ENCODE measurements around the gene ALDH1A1.

ALDH1A1 gene

GRCh38 chr9:72925126-72925789 is 27.6 kb downstream of the ALDH1A1 start:
- H3K9ac ChIP-seq (ENCODE audit: low read length): no peak overlapping the region
- no peak overlapping the region for H3K4me3 ChIP-seq (ENCODE audit: low read length)
- H3K36me3 ChIP-seq (ENCODE audit: control insufficient read depth, low read depth, low read length): no peaks in the 10 kb centered on the region
- H3K9me3 ChIP-seq (ENCODE audit: control insufficient read depth, low read depth, low read length): no peaks in the 10 kb centered on the region
- no peak overlapping the region for H3K27ac ChIP-seq (ENCODE audit: low read length)
- H3K4me1 ChIP-seq (ENCODE audit: control insufficient read depth, low read depth, low read length): no peaks in the 10 kb centered on the region
- no peaks in the 10 kb centered on the region for H3K27me3 ChIP-seq (ENCODE audit: control insufficient read depth, insufficient read depth, low read length)

- Histone ChIP-seq H3K4me1 (ENCODE audit: control insufficient read depth, low read depth, low read length) (no peaks in the 10 kb centered on the region), H3K27ac (ENCODE audit: low read length) (no peak overlapping the region), H3K9me3 (ENCODE audit: control insufficient read depth, low read depth, low read length) (no peaks in the 10 kb centered on the region), H3K36me3 (ENCODE audit: control insufficient read depth, low read depth, low read length) (no peaks in the 10 kb centered on the region), H3K9ac (ENCODE audit: low read length) (no peak overlapping the region), H3K27me3 (ENCODE audit: control insufficient read depth, insufficient read depth, low read length) (no peaks in the 10 kb centered on the region), H3K4me3 (ENCODE audit: low read length) (no peak overlapping the region)
These were observed 28.6 kb downstream of the ALDH1A1 start for GRCh38 chr9:72924154-72924790.

DNA sequence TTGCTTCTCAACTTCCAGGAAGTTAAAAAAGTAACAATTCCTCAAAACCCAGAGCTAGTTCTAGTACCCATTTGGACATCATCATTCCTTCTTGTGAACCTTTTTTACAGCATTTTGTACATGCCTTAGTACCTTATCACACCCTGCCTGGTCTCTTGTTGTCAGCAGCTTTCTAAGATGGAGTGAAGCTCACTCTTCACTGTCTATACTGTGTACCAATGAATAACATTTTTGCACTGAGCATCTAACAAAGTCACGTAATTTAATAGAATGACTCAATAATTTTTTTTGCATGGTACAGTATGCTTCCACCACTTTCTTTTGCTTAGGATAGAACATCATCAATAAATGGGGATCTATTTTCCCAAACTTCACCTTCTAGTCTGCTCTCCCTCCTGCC is 29.8 kb downstream of the ALDH1A1 start:
- H3K36me3 ChIP-seq (ENCODE audit: control insufficient read depth, low read depth, low read length): no peaks in the 10 kb centered on the region
- no peaks in the 10 kb centered on the region for H3K27me3 ChIP-seq (ENCODE audit: control insufficient read depth, insufficient read depth, low read length)
- no peaks in the 10 kb centered on the region for H3K9me3 ChIP-seq (ENCODE audit: control insufficient read depth, low read depth, low read length)
- H3K4me1 ChIP-seq (ENCODE audit: control insufficient read depth, low read depth, low read length): peaks cover 8% of the 10 kb centered on the region
- no peak overlapping the region for H3K27ac ChIP-seq (ENCODE audit: low read length)
- no peak overlapping the region for H3K4me3 ChIP-seq (ENCODE audit: low read length)
- no peak overlapping the region for H3K9ac ChIP-seq (ENCODE audit: low read length)

- Histone ChIP-seq H3K36me3 (ENCODE audit: control insufficient read depth, low read depth, low read length) (no peaks in the 10 kb centered on the region), H3K27ac (ENCODE audit: low read length) (no peak overlapping the region), H3K4me1 (ENCODE audit: control insufficient read depth, low read depth, low read length) (peaks cover 8% of the 10 kb centered on the region), H3K4me3 (ENCODE audit: low read length) (no peak overlapping the region), H3K27me3 (ENCODE audit: control insufficient read depth, insufficient read depth, low read length) (no peaks in the 10 kb centered on the region), H3K9me3 (ENCODE audit: control insufficient read depth, low read depth, low read length) (no peaks in the 10 kb centered on the region), H3K9ac (ENCODE audit: low read length) (no peak overlapping the region)
These were observed 30.8 kb downstream of the ALDH1A1 start for GRCh38 chr9:72921888-72922654.

DNA sequence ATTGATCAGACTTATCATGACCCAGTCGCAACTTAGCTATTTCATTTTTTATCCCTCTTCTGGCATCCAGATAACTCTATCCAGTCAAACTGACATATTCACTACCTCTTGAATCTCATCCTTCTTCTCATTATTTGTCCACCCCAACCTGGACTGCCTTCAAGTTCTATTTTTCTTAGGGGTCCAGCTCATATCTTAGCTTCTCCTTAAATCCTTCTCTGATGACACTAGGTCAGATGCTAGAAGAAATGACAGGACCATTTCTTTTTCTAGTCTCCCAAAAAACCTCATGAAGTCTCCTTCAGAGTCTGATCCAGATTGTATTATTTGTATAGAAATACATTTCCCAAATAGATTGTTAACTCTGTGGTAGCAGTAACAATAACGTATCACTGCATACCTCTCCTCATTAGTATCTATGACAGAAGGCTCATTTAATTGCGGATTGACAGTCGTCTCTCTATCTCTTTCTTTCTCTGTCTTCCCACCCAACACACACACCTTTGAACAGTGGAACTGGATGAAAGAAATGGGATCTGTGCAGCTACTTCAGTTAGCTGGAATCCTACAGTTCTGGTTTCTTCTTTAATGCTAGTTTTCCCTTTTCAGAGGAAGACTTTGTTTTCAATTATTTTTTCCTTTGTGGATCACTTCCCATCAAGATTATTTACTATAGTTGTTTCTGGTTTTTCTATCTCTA is 33.5 kb downstream of the ALDH1A1 start:
- Histone ChIP-seq H3K4me1 (ENCODE audit: control insufficient read depth, low read depth, low read length) (peaks cover 8% of the 10 kb centered on the region), H3K27ac (ENCODE audit: low read length) (no peak overlapping the region), H3K36me3 (ENCODE audit: control insufficient read depth, low read depth, low read length) (no peaks in the 10 kb centered on the region), H3K4me3 (ENCODE audit: low read length) (no peak overlapping the region), H3K9ac (ENCODE audit: low read length) (no peak overlapping the region), H3K9me3 (ENCODE audit: control insufficient read depth, low read depth, low read length) (no peaks in the 10 kb centered on the region), H3K27me3 (ENCODE audit: control insufficient read depth, insufficient read depth, low read length) (no peaks in the 10 kb centered on the region)

GRCh38 chr9:72917892-72918509 is 34.9 kb downstream of the ALDH1A1 start:
- Histone ChIP-seq H3K4me3 (ENCODE audit: low read length) (no peak overlapping the region), H3K27me3 (ENCODE audit: control insufficient read depth, insufficient read depth, low read length) (no peaks in the 10 kb centered on the region), H3K27ac (ENCODE audit: low read length) (no peak overlapping the region), H3K9me3 (ENCODE audit: control insufficient read depth, low read depth, low read length) (no peaks in the 10 kb centered on the region), H3K9ac (ENCODE audit: low read length) (no peak overlapping the region), H3K4me1 (ENCODE audit: control insufficient read depth, low read depth, low read length) (peaks cover 8% of the 10 kb centered on the region), H3K36me3 (ENCODE audit: control insufficient read depth, low read depth, low read length) (no peaks in the 10 kb centered on the region)

GRCh38 chr9:72915659-72916058 is 37.2 kb downstream of the ALDH1A1 start:
- Histone ChIP-seq H3K4me3 (ENCODE audit: low read length) (no peak overlapping the region), H3K27me3 (ENCODE audit: control insufficient read depth, insufficient read depth, low read length) (no peaks in the 10 kb centered on the region)

DNA sequence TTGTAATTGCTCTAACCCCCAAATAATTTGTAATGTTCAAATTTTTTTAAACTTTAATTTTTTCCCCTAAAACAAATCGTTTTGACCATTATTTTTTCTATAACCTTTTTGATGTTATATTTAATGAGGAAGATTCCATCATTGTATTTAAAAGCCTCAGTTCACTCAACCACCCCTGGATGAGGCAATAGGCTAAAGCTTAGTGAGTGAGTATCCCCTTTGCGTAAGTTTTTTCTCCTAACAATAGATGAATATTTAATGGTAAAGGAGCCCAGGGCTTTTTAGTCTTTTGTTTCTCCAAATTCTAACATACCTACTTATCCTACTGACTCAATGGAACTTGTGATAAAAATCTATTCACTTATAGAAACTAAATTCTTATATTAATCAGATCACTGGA is 38.1 kb downstream of the ALDH1A1 start:
- no peaks in the 10 kb centered on the region for H3K27me3 ChIP-seq (ENCODE audit: control insufficient read depth, insufficient read depth, low read length)
- H3K4me1 ChIP-seq (ENCODE audit: control insufficient read depth, low read depth, low read length): peaks cover 8% of the 10 kb centered on the region
- H3K4me3 ChIP-seq (ENCODE audit: low read length): no peak overlapping the region
- H3K9me3 ChIP-seq (ENCODE audit: control insufficient read depth, low read depth, low read length): no peaks in the 10 kb centered on the region
- no peak overlapping the region for H3K27ac ChIP-seq (ENCODE audit: low read length)
- no peaks in the 10 kb centered on the region for H3K36me3 ChIP-seq (ENCODE audit: control insufficient read depth, low read depth, low read length)
- no peak overlapping the region for H3K9ac ChIP-seq (ENCODE audit: low read length)

More at GRCh38 chr9:72915659-72916058, 37.2 kb downstream of the ALDH1A1 start:
- no peak overlapping the region for H3K27ac ChIP-seq (ENCODE audit: low read length)
- H3K4me1 ChIP-seq (ENCODE audit: control insufficient read depth, low read depth, low read length): peaks cover 8% of the 10 kb centered on the region
- no peaks in the 10 kb centered on the region for H3K36me3 ChIP-seq (ENCODE audit: control insufficient read depth, low read depth, low read length)
- no peak overlapping the region for H3K9ac ChIP-seq (ENCODE audit: low read length)
- H3K9me3 ChIP-seq (ENCODE audit: control insufficient read depth, low read depth, low read length): no peaks in the 10 kb centered on the region

DNA sequence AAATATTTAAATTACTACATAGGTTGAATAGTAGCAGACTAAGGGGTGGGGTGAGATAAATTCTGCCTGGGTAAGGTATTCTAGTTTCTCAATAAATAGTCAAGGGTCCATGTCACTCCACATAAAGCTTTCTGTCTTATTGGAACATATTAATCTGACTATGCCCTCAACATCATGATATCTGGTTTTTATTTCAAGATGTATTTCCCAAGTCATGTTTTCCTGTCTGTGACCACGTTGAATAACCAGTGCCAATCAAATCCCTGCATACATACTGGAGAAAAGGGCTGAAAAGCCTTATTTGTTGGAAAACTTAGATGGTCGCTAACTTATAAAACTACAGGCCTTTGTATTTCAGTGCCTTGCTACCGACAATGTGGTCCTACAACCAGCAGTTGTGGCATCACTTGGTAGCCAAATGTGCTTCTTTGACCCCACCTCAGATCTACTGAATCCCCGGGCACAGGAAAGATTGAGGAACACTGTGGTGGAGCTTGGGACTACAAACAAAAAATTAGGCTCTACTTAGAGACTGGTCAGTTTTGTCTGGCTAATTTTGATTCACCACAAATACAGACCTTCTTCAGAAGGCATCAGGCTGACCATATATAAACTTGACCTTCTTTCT is 39.4 kb downstream of the ALDH1A1 start:
- Histone ChIP-seq H3K36me3 (ENCODE audit: control insufficient read depth, low read depth, low read length) (no peaks in the 10 kb centered on the region), H3K4me3 (ENCODE audit: low read length) (no peak overlapping the region)

GRCh38 chr9:72912476-72913381 is 40.1 kb downstream of the ALDH1A1 start:
- H3K27me3 ChIP-seq (ENCODE audit: control insufficient read depth, insufficient read depth, low read length): no peaks in the 10 kb centered on the region
- H3K9me3 ChIP-seq (ENCODE audit: control insufficient read depth, low read depth, low read length): no peaks in the 10 kb centered on the region
- H3K4me1 ChIP-seq (ENCODE audit: control insufficient read depth, low read depth, low read length): no peaks in the 10 kb centered on the region
- H3K36me3 ChIP-seq (ENCODE audit: control insufficient read depth, low read depth, low read length): no peaks in the 10 kb centered on the region
- no peak overlapping the region for H3K4me3 ChIP-seq (ENCODE audit: low read length)
- H3K27ac ChIP-seq (ENCODE audit: low read length): no peak overlapping the region
- no peak overlapping the region for H3K9ac ChIP-seq (ENCODE audit: low read length)

More for the DNA sequence above, 39.4 kb downstream of the ALDH1A1 start:
- Histone ChIP-seq H3K9me3 (ENCODE audit: control insufficient read depth, low read depth, low read length) (no peaks in the 10 kb centered on the region), H3K27me3 (ENCODE audit: control insufficient read depth, insufficient read depth, low read length) (no peaks in the 10 kb centered on the region), H3K9ac (ENCODE audit: low read length) (no peak overlapping the region), H3K4me1 (ENCODE audit: control insufficient read depth, low read depth, low read length) (peaks cover 3% of the 10 kb centered on the region), H3K27ac (ENCODE audit: low read length) (no peak overlapping the region)

All from iPS-18a (cell line).